Activated naive CD8-positive, alpha-beta T cell treated with anti-CD3 and anti-CD28 coated beads for 36 hours (primary cell): ENCODE measurements around the gene SLC29A4. TPM values are rescaled to one million over a fixed set of nuclear protein-coding genes. Genes with fewer than 3 reads are reported as not detected.
"Not testable (repeated sequence)": the region's sequence is repeated elsewhere in the genome, so short reads cannot be mapped to it uniquely, and the experiment has no call there.

Source experiments
- DNase-seq: peaks from one replicate; pipeline ENCODE4 v3.0.0; 2021
- H3K27ac Mint-ChIP-seq: one replicate; pipeline ENCODE4 v1.8.0; 2022; ENCODE audit warnings: mild to moderate bottlenecking, moderate library complexity, mixed read lengths
- H3K27me3 Mint-ChIP-seq: one replicate; pipeline ENCODE4 v1.8.0; 2022; ENCODE audit warnings: mild to moderate bottlenecking, mixed read lengths
- H3K36me3 Mint-ChIP-seq: one replicate; pipeline ENCODE4 v1.8.0; 2021; ENCODE audit warnings: mild to moderate bottlenecking, mixed read lengths
- H3K4me1 Mint-ChIP-seq: one replicate; pipeline ENCODE4 v1.8.0; 2021; ENCODE audit warnings: mixed read lengths
- H3K4me3 Mint-ChIP-seq: one replicate; pipeline ENCODE4 v1.8.0; 2022; ENCODE audit warnings: mild to moderate bottlenecking, moderate library complexity, mixed read lengths
- H3K9me3 Mint-ChIP-seq: one replicate; pipeline ENCODE4 v1.8.0; 2022; ENCODE audit warnings: mixed read lengths
- total RNA-seq, 2 experiments: library from RNA; stranded (reverse); gene quantifications; one replicate each; pipeline ENCODE4 v1.2.3, GENCODE V29; 2021

Gene SLC29A4
- total RNA-seq, 2 experiments from 2014 or later, result 1.4 to 1.6 TPM

GRCh38 chr7:5302577-5302976 is 19.8 kb downstream of the SLC29A4 start:
- H3K4me3 Mint-ChIP-seq, result no peak overlapping the region
- H3K9me3 Mint-ChIP-seq, result no peaks in the 10 kb centered on the region
- no peak overlapping the region for H3K27ac Mint-ChIP-seq

GRCh38 chr7:5303061-5303460 is 20.3 kb downstream of the SLC29A4 start:
- Mint-ChIP-seq H3K27ac (no peak overlapping the region), H3K4me1 (no peaks in the 10 kb centered on the region), H3K36me3 (no peaks in the 10 kb centered on the region), H3K4me3 (no peak overlapping the region), H3K27me3 (peaks cover 5% of the 10 kb centered on the region), H3K9me3 (no peaks in the 10 kb centered on the region)
- DNase-seq, result no peak

More at GRCh38 chr7:5302577-5302976, 19.8 kb downstream of the SLC29A4 start:
- DNase-seq, result no peak
- Mint-ChIP-seq H3K4me1 (no peaks in the 10 kb centered on the region), H3K27me3 (peaks cover 7% of the 10 kb centered on the region), H3K36me3 (no peaks in the 10 kb centered on the region)

GRCh38 chr7:5303591-5304505 is 21.1 kb downstream of the SLC29A4 start:
- Mint-ChIP-seq H3K4me1 (no peaks in the 10 kb centered on the region), H3K4me3 (no peak overlapping the region), H3K36me3 (peaks cover 3% of the 10 kb centered on the region), H3K9me3 (no peaks in the 10 kb centered on the region), H3K27me3 (no peaks in the 10 kb centered on the region), H3K27ac (no peak overlapping the region)
- DNase-seq, result no peak

- H3K4me3 Mint-ChIP-seq, H3K36me3 Mint-ChIP-seq, H3K27me3 Mint-ChIP-seq, H3K9me3 Mint-ChIP-seq, H3K4me1 Mint-ChIP-seq, H3K27ac Mint-ChIP-seq, DNase-seq: not testable (repeated sequence)
These were observed 22.3 kb downstream of the SLC29A4 start for GRCh38 chr7:5305050-5305449.

- H3K9me3 Mint-ChIP-seq, H3K36me3 Mint-ChIP-seq, H3K4me1 Mint-ChIP-seq, H3K27me3 Mint-ChIP-seq, H3K4me3 Mint-ChIP-seq, DNase-seq, H3K27ac Mint-ChIP-seq: not testable (repeated sequence)
These were observed 24.7 kb downstream of the SLC29A4 start for GRCh38 chr7:5307221-5308142.

- no peak overlapping the region for H3K27ac Mint-ChIP-seq
- H3K36me3 Mint-ChIP-seq, result peaks cover 10% of the 10 kb centered on the region
- no peaks in the 10 kb centered on the region for H3K9me3 Mint-ChIP-seq
- no peak overlapping the region for H3K4me3 Mint-ChIP-seq
- H3K4me1 Mint-ChIP-seq, result no peaks in the 10 kb centered on the region
- no peak for DNase-seq
- H3K27me3 Mint-ChIP-seq, result no peaks in the 10 kb centered on the region
These were observed 26.4 kb downstream of the SLC29A4 start for GRCh38 chr7:5309146-5309545.

- no peaks in the 10 kb centered on the region for H3K4me1 Mint-ChIP-seq
- no peak overlapping the region for H3K27ac Mint-ChIP-seq
- no peaks in the 10 kb centered on the region for H3K9me3 Mint-ChIP-seq
- no peaks in the 10 kb centered on the region for H3K27me3 Mint-ChIP-seq
- H3K4me3 Mint-ChIP-seq, result no peak overlapping the region
- H3K36me3 Mint-ChIP-seq, result peaks cover 14% of the 10 kb centered on the region
- no peak for DNase-seq
These were observed 28.2 kb downstream of the SLC29A4 start for GRCh38 chr7:5310822-5311405.

- H3K9me3 Mint-ChIP-seq, H3K27ac Mint-ChIP-seq, H3K4me1 Mint-ChIP-seq, H3K27me3 Mint-ChIP-seq, DNase-seq, H3K4me3 Mint-ChIP-seq: not testable (repeated sequence)
- peaks cover 22% of the 10 kb centered on the region for H3K36me3 Mint-ChIP-seq
These were observed 29.7 kb downstream of the SLC29A4 start for GRCh38 chr7:5312276-5313070.

- H3K4me3 Mint-ChIP-seq, result not testable (repeated sequence)
- H3K36me3 Mint-ChIP-seq, result peaks cover 27% of the 10 kb centered on the region
These were observed 30.5 kb downstream of the SLC29A4 start for GRCh38 chr7:5313076-5313885.

GRCh38 chr7:5314864-5315263 is 32.1 kb downstream of the SLC29A4 start:
- no peak overlapping the region for H3K27ac Mint-ChIP-seq

More at GRCh38 chr7:5313076-5313885, 30.5 kb downstream of the SLC29A4 start:
- not testable (repeated sequence) for H3K27me3 Mint-ChIP-seq, H3K9me3 Mint-ChIP-seq, DNase-seq, H3K4me1 Mint-ChIP-seq, H3K27ac Mint-ChIP-seq

GRCh38 chr7:5315761-5316160 is 33.0 kb downstream of the SLC29A4 start:
- no peak for DNase-seq
- no peaks in the 10 kb centered on the region for H3K4me1 Mint-ChIP-seq
- H3K9me3 Mint-ChIP-seq, result peaks cover 15% of the 10 kb centered on the region
- H3K27me3 Mint-ChIP-seq, result no peaks in the 10 kb centered on the region
- H3K27ac Mint-ChIP-seq, result no peak overlapping the region
- H3K4me3 Mint-ChIP-seq, result no peak overlapping the region
- peaks cover 48% of the 10 kb centered on the region for H3K36me3 Mint-ChIP-seq

More at GRCh38 chr7:5314864-5315263, 32.1 kb downstream of the SLC29A4 start:
- H3K4me3 Mint-ChIP-seq, result no peak overlapping the region
- no peaks in the 10 kb centered on the region for H3K4me1 Mint-ChIP-seq
- peaks cover 15% of the 10 kb centered on the region for H3K9me3 Mint-ChIP-seq
- no peaks in the 10 kb centered on the region for H3K27me3 Mint-ChIP-seq
- DNase-seq, result no peak
- peaks cover 40% of the 10 kb centered on the region for H3K36me3 Mint-ChIP-seq

GRCh38 chr7:5318613-5319012 is 35.9 kb downstream of the SLC29A4 start:
- not testable (repeated sequence) for H3K27ac Mint-ChIP-seq, DNase-seq, H3K4me1 Mint-ChIP-seq, H3K27me3 Mint-ChIP-seq, H3K4me3 Mint-ChIP-seq
- H3K36me3 Mint-ChIP-seq, result peaks cover 52% of the 10 kb centered on the region
- peaks cover 15% of the 10 kb centered on the region for H3K9me3 Mint-ChIP-seq

GRCh38 chr7:5320391-5320790 is 37.6 kb downstream of the SLC29A4 start:
- no peaks in the 10 kb centered on the region for H3K4me1 Mint-ChIP-seq
- DNase-seq, result no peak
- peaks cover 15% of the 10 kb centered on the region for H3K9me3 Mint-ChIP-seq
- no peaks in the 10 kb centered on the region for H3K27me3 Mint-ChIP-seq
- H3K27ac Mint-ChIP-seq, result no peak overlapping the region
- no peak overlapping the region for H3K4me3 Mint-ChIP-seq
- H3K36me3 Mint-ChIP-seq, result peaks cover 58% of the 10 kb centered on the region
